NCI-H2107 (cell line): Measurements from ENCODE around the gene INTS2.
A peak's percentile ranks its signal among the peaks of the same experiment; 100 is the strongest.
"Not testable (repeated sequence)": the region's sequence is repeated elsewhere in the genome, so short reads cannot be mapped to it uniquely, and the experiment has no call there.

Experiments
- DNase-seq: peaks from one replicate; lab custom pipeline; 2025; lab: John Stamatoyannopoulos, UW

The INTS2 gene

GRCh38 chr17:61887733-61888132 is 40.0 kb downstream of the INTS2 start:
- DNase-seq: not testable (repeated sequence)

DNA sequence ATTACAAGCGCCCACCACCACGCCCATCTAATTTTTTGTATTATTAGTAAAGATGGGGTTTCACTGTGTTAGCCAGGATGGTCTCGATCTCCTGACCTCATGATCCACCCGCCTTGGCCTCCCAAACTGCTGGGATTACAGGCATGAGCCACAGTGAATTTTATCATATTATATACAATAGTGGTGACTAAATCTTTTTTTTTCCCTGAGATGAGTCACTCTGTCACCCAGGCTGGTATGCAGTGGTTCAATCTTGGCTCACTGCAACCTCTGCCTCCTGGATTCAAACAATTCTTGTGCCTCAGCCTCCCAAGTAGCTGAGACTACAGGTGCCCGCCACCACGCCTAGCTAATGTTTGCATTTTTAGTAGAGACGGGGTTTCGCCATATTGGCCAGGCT is 41.9 kb downstream of the INTS2 start:
- DNase-seq: not testable (repeated sequence)

- DNase-seq: no peak
Measured at GRCh38 chr17:61884864-61885263, 42.9 kb downstream of the INTS2 start.

- no peak for DNase-seq
Measured at GRCh38 chr17:61880589-61881102, 47.1 kb downstream of the INTS2 start.

DNA sequence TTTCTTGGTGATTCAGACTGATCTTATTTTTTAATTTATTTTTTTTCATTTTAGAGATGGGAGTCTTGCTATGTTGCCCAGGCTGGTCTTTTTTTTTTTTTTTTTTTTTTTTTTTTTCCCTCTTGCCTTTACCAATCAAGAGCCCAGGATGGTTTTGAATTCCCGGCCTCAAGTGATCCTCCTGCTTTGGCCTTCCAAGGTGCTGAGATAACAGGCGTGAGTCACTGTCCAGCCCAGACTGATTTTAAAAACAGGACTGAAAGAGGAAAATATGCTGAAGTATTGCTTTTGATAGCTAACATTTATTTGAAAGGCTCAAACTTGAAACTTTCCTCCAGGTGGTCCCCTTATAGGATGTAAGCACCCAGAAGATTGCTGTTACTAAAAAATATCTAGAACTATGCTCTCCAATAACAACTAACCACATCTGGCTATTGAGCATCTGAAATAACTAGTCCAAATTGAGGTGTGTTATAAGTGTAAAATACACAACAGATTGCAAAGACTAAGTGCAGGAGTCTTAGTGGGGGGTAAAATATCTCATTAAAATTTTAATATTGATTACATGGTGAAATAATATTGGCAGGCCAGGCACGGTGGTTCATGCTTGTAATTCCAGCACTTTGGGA is 48.7 kb downstream of the INTS2 start:
- DNase-seq: no peak

DNA sequence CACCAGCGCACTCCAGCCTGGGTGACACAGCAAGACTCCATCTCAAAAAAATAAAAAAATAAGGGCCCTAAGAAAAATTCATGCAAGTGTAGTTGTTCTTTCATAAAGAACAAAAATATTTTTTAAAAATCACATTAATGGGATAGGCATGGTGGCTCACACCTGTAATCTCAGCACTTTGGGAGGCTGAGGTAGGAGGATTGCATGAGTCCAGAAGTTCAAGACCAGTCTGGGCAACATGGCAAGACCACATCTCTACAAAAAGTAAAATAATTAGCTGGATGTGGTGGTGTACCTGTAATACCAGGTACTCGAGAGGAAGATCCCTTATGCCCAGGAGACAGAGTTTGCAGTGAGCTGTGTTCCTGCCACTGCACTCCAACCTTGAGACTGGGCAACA is 49.3 kb downstream of the INTS2 start:
- no peak for DNase-seq

DNA sequence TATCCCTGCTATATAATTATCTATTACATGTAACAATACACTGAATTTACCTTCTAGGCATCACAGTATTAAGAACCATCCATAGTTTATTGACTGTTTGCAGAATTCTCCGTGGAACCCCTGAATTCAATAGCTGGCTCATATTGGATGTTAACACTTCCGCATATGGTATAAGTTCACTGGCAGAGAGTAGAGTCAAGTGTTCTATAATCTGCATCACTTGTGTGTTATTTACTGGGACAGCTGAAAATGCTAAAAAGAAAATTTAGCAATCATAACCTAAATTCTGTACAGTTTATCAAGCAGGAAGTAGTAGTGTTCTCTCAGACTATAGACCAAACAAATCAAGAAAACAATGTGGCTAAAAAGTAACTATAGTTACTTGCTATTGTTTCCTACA is 49.9 kb downstream of the INTS2 start:
- DNase-seq: no peak

DNA sequence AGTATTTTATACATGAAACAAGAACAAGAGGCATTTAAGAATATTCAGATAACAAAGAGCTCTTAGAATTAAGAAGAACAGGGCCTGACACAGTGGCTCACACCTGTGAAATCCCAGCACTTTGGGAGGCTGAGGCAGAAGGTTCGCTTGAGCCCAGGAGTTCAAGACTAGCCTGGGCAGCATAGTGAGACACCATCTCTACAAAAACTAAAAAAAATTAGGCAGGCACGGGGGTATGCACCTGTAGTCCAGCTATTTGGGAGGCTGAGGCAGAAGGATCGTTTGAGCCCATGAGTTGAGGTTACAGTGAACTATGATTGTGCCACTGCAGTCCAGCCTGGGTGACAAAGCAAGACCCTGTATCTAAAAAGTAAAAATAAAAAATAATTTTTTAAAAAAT is 52.0 kb downstream of the INTS2 start:
- DNase-seq: no peak

- no peak for DNase-seq
Measured at GRCh38 chr17:61875285-61875684, 52.5 kb downstream of the INTS2 start.

DNA sequence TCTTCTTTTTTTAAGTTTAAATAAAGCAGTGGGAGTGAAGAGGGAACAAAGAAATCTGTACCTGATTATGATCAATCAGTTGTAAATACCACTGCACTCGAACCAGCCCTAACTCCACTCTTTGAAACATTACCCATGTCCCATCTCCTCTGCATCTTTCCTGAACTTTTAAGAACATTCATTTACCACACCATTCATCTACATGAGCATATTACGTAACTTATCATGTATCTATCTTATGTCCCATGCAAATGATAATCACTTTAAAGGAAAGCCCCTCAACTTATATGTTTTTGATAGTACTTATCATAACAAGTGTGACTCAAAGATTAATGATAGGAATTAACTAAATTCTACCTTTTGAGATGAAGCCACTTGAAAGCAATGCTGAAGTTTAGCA is 53.7 kb downstream of the INTS2 start:
- DNase-seq: no peak

- no peak for DNase-seq
Measured at GRCh38 chr17:61872099-61872498, 55.7 kb downstream of the INTS2 start.

- no peak for DNase-seq
Measured at GRCh38 chr17:61869138-61869537, 58.6 kb downstream of the INTS2 start.

DNA sequence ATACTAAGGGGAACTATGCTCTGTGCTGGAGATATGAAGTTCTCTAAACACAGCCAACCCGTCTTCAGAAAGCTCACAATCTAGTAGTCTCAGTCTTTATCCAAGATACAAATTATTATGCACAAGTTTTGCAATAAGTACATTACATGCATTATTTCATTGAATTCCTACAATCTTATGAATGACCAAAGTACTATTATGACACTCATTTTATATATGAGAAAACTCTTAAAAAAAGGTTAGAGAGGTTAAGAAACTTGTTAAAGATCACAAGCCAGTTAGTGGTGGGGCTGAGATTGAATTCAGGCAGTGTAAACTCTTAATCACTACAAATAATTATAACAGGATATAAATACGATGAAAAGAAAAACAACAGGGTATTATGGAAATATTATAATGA is 59.7 kb downstream of the INTS2 start:
- no peak for DNase-seq

GRCh38 chr17:61867033-61867432 is 60.7 kb downstream of the INTS2 start:
- DNase-seq: no peak

- no peak for DNase-seq
Measured at GRCh38 chr17:61863801-61864126, 64.0 kb downstream of the INTS2 start.

- DNase-seq: peak; percentile 83
Measured at GRCh38 chr17:61862975-61863800, 64.6 kb downstream of the INTS2 start, which contains the start of gene BRIP1. BRIP1 (minus strand) TSS chr17:61863528; CDS start chr17:61861539, 1,989 bp downstream.

DNA sequence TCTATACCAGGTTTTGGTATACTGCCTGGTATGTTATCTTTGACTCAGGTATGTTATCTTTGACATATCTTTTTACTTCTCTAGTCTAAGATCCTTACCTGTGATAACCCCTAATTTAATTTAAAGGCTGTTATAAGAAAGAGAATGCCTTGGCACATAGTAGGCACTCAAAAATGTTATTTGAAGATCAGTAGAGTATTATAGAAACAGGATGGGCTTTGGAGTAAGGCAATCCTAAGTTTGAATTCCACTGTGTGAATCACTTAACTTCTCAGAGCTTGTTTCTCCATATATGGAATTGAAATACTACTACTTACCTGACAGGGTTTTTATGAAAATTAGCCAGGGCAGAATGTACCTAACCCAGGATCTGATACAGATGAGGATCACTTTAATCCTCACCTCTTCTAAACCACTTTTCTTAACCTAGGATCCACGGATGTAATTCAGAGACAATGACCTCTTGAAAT is 65.6 kb downstream of the INTS2 start:
- no peak for DNase-seq

- not testable (repeated sequence) for DNase-seq
Measured at GRCh38 chr17:61860397-61860796, 67.4 kb downstream of the INTS2 start.

DNA sequence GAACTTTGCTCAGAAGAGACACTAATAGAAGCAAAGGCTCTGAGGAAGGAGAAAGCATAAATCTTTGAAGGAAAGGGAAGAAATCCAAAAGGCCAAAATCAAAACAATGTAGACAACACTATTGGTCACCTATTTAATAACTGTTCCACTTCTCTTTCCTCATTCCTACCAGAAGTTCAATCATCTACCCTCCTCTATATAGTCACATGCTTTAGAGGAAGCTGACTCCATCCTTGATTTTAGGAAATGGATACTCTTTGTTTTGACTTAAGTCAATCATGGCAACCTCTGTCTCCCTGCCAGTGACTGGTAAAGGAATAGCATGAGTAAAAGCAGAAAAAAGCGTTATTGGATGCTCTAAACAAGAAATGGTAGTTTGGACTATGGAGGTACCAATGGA is 71.7 kb downstream of the INTS2 start:
- DNase-seq: no peak

- DNase-seq: no peak
Measured at GRCh38 chr17:61852857-61853256, 74.9 kb downstream of the INTS2 start.

- DNase-seq: no peak
Measured at GRCh38 chr17:61849674-61850073, 78.1 kb downstream of the INTS2 start.

DNA sequence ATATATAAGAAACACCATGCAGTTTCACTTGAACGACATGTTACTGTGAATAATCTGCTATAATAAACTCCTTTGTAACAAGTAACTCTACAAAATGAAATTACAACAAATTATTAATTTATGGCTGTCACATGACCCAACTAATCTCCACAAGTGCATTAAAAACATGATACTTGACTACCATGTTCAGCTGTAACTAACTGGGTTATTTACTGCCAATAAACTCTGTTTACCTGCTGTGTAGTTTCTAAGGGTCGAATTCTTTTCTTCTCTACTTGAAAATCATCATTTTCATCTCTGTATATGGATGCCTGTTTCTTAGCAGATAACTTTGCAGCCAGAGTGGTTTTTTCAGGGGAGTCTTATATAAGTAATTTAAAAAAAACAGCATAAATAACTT is 78.9 kb downstream of the INTS2 start:
- DNase-seq: no peak

DNA sequence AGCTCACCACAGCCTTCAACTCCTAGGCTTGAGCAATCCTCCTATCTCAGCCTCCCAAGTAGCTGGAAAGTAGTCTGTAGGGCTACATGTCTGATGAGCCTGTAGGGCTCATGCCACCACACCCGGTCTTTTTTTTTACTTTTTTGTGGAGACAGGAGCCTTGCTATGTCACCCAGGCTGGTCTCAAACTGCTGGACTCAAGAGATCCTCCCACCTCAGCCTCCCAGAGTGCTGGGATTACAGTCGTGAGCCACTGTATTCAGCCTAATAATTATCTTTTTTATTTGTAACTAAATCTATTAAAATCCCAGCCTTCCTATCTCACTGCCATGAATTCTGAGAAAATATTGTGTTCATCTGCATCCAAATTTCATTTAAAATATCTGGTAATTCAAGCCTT is 79.5 kb downstream of the INTS2 start:
- no peak for DNase-seq
